ENCODE data around the gene DNAH2.

Gene DNAH2

GRCh38 chr17:7703584-7704479 is 13.7 kb upstream of the DNAH2 start:
- no peak for DNase-seq (ENCODE audit: low read depth)
- no peak overlapping the region for H3K4me3 ChIP-seq (ENCODE audit: low read length)
- no peak for TF ChIP-seq CTCF (conservative IDR thresholded peaks at IDR 0.05; ENCODE audit: low read depth, low read length)

GRCh38 chr17:7704601-7705268 is 12.8 kb upstream of the DNAH2 start, which contains the start of gene EFNB3:
Gene EFNB3 (plus strand): TSS chr17:7705202. CDS start chr17:7705599, 397 bp downstream.
- H3K4me3 ChIP-seq (ENCODE audit: low read length): peak within 1 kb of the TSS; percentile 47
- no peak for DNase-seq (ENCODE audit: low read depth)
- no peak for TF ChIP-seq CTCF (conservative IDR thresholded peaks at IDR 0.05; ENCODE audit: low read depth, low read length)

GRCh38 chr17:7705269-7706255 is 12.0 kb upstream of the DNAH2 start:
- TF ChIP-seq CTCF (conservative IDR thresholded peaks at IDR 0.05; ENCODE audit: low read depth, low read length): no peak
- no peak for DNase-seq (ENCODE audit: low read depth)

GRCh38 chr17:7706631-7707354 is 10.8 kb upstream of the DNAH2 start:
- TF ChIP-seq CTCF (conservative IDR thresholded peaks at IDR 0.05; ENCODE audit: low read depth, low read length): no peak
- H3K4me3 ChIP-seq (ENCODE audit: low read length): no peak overlapping the region
- DNase-seq (ENCODE audit: low read depth): no peak

More at GRCh38 chr17:7705269-7706255, 12.0 kb upstream of the DNAH2 start:
- peak overlapping the region; percentile 47 for H3K4me3 ChIP-seq (ENCODE audit: low read length)

- TF ChIP-seq CTCF (conservative IDR thresholded peaks at IDR 0.05; ENCODE audit: low read depth, low read length): no peak
- no peak overlapping the region for H3K4me3 ChIP-seq (ENCODE audit: low read length)
- DNase-seq (ENCODE audit: low read depth): no peak
Measured at GRCh38 chr17:7707446-7707845, 10.1 kb upstream of the DNAH2 start.

Data from retinal pigment epithelial cell (primary cell).